Choroid plexus epithelial cell (primary cell): ENCODE results near the gene MIGA2.

ENCODE experiments used
- DNase-seq: peaks from one replicate; pipeline ENCODE4 v3.0.0-alpha.2; 2010; ENCODE audit warnings: low read depth
- H3K4me3 ChIP-seq: 2 replicates; pipeline ENCODE4 v1.5.1; 2011; ENCODE audit warnings: low read depth, mild to moderate bottlenecking, control low read depth, low read length, moderate library complexity
- TF ChIP-seq, protein P1 (sequence below): conservative IDR thresholded peaks from 2 replicates; pipeline ENCODE4 v1.5.1; 2011; ENCODE audit warnings: low read depth, mild to moderate bottlenecking, control low read depth, inconsistent platforms, low read length, moderate library complexity

The MIGA2 gene

GRCh38 chr9:129021091-129021490 is 15.3 kb upstream of the MIGA2 start:
- TF ChIP-seq, protein P1, sequence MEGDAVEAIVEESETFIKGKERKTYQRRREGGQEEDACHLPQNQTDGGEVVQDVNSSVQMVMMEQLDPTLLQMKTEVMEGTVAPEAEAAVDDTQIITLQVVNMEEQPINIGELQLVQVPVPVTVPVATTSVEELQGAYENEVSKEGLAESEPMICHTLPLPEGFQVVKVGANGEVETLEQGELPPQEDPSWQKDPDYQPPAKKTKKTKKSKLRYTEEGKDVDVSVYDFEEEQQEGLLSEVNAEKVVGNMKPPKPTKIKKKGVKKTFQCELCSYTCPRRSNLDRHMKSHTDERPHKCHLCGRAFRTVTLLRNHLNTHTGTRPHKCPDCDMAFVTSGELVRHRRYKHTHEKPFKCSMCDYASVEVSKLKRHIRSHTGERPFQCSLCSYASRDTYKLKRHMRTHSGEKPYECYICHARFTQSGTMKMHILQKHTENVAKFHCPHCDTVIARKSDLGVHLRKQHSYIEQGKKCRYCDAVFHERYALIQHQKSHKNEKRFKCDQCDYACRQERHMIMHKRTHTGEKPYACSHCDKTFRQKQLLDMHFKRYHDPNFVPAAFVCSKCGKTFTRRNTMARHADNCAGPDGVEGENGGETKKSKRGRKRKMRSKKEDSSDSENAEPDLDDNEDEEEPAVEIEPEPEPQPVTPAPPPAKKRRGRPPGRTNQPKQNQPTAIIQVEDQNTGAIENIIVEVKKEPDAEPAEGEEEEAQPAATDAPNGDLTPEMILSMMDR = no peak
- H3K4me3 ChIP-seq = no peak overlapping the region
- no peak for DNase-seq

DNA sequence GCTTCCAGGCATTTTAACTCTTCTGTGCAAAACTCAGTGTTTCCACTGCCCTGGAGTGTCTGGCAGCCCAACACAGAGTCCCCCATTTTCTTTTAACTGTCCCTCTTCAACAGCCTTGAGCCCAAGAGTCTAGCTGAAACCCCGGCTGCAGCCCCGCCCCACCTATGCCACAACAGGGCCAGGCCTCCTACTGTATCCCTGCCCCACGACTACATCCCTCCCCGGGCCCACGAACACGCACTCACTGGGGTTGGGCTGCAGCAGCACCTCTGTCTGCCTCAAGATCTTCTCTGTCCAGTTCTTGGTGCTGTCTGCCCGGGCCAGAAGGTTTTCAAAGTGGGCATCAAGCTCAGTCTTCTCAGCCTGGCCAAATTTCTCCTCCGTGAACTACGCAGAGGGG is 14.4 kb upstream of the MIGA2 start:
- no peak for DNase-seq
- H3K4me3 ChIP-seq = no peak overlapping the region
- TF ChIP-seq, protein P1 = no peak

- DNase-seq = peak; percentile 79
- no peak overlapping the region for H3K4me3 ChIP-seq
- TF ChIP-seq, protein P1 = no peak
Observed at GRCh38 chr9:129023036-129023907, 13.2 kb upstream of the MIGA2 start.

DNA sequence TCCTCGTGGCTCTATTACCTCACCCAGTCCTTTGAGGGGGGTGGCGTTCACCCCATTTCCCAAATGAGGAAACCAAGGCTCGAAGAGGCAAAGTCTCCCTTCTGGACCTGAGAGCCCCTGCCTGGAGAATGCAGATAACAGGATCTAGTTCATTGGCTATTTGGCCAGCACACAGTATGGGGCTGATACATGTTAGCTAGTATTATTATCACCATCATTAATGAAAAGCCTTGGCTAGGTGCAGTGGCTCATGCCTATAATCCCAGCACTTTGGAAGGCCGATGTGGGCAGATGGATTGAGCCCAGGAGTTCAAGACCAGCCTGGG is 12.6 kb upstream of the MIGA2 start:
- DNase-seq = no peak
- H3K4me3 ChIP-seq = no peak overlapping the region
- TF ChIP-seq, protein P1 = no peak

DNA sequence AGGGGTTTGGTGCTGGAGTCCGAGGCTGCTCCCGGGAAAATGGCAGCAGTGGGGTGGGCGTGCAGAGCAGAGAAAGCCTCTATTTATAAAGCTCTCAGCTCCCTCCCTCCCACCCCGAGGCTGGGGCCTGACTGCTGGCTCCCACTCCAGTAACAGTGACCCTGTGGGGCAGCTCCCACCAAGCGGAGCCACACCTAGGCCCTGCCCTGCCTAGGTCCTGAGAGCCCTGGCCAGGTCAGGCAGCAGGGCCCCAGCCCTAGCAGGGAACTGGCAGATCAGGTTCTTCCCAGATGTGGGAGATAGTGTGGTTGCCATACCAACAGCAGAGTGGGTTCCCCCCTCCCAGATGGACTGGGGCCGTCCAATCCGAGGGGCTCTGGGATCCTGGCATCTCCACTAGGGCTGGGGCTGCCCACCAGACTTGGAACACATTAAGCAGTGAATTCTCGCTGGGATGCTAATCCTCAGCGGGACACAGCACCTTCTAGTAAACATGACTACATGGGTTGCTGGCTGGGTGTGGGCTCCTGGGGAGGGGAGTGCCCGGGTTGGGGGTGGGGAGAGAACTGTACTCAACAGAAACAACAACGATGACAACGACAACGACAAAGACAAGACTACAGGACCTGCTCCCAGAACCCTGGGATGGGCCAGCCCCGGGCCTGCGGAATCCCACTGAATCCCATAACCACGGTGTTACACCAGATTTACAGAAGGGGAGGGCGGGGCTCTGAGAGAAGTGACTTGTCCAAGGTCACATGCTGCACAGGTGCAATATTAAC is 9.8 kb upstream of the MIGA2 start:
- DNase-seq = peak; percentile 41
- no peak overlapping the region for H3K4me3 ChIP-seq
- TF ChIP-seq, protein P1 = no peak

DNA sequence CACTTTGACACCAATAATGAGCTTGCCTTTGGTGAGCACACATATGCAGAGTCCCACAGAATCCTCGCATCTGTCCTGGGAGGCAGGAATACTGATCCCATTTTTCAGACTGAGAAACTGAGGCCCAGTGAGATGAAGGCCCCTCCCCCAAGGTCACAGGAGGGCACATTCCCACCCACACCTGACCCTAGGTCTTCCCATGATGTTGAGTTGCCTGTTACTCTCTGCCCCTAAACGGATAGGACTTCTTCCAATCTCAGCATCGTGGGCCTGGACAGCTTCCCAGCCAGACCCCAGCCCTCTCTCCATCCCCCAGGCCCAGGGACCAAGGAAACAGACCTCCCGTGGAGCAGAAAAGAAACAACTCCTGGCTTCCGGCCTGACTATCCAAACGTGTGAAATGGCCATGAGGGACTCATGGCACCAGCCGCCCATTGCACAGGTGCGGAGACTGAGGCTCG is 9.2 kb upstream of the MIGA2 start:
- DNase-seq = no peak
- peak overlapping the region; percentile 70 for H3K4me3 ChIP-seq
- TF ChIP-seq, protein P1 = no peak
